Measurements from ENCODE around the gene ABCG1.

The ABCG1 gene

GRCh38 chr21:42247716-42248115 lies 28.8 kb downstream of the ABCG1 start:
- intact Hi-C loops (cut with DNase I), result no loop called here
- DNase-seq, result peak in 3 of 10 donors; percentile 29 to 67 (median 53)

- DNase-seq, result peak in 2 of 10 donors; percentile 4 to 37
- intact Hi-C loops (cut with DNase I), result no loop called here
Observed at GRCh38 chr21:42248241-42248640, 29.3 kb downstream of the ABCG1 start.

- DNase-seq, result peak in 3 of 10 donors; percentile 53 to 62 (median 60)
- intact Hi-C loops (cut with DNase I), result no loop called here
Observed at GRCh38 chr21:42248783-42249597, 30.1 kb downstream of the ABCG1 start.

- intact Hi-C loops (cut with DNase I), result loop anchor here (5.0 kb wide), 1 partner anchor 33 kb away; the partner anchor contains the start of gene ABCG1
- DNase-seq, result peak in 3 of 10 donors; percentile 50 to 62 (median 62)
Observed at GRCh38 chr21:42250422-42251403, 31.8 kb downstream of the ABCG1 start.

DNA sequence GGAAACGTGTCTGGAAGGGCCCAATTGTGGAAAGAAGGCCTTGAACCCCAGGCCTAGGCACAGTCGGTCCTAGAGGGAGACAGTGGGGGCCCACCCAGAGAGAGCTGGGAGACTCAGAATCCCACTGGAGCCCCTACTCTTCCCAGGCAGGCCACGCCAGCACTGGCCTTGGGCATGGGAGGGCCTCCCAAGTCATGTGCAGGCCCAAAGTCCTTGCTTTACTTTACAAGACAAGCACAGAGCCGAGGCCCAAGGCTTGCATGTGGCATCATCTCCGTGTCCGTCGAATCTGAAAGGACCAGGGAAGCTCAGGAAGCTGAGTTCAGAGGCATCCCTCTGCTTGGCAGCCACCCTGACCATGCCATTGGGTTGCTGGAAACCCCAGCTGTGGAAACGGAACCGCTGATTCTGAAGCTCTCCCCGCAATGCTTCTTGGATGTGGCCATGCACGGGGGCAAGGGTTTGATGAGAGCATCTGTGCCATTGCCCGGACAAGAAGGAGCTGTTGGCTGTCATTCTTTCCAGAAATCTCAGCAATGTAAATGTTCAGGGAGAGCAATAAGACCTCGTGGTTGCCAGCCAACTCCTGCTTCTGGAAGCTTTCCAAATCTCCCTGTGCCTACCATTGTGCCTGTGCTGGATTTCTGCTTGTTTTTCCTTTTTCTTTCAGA lies 32.8 kb downstream of the ABCG1 start:
- intact Hi-C loops (cut with DNase I), result loop anchor here (5.0 kb wide), 1 partner anchor 34 kb away; the partner anchor contains the start of gene ABCG1
- DNase-seq, result peak in 3 of 10 donors; percentile 52 to 82 (median 72)

- intact Hi-C loops (cut with DNase I), result loop anchor here (5.0 kb wide), 1 partner anchor 35 kb away; the partner anchor contains the start of gene ABCG1
- DNase-seq, result peak in 2 of 10 donors; percentile 42 to 69
Observed at GRCh38 chr21:42252325-42252654, 33.4 kb downstream of the ABCG1 start.

DNA sequence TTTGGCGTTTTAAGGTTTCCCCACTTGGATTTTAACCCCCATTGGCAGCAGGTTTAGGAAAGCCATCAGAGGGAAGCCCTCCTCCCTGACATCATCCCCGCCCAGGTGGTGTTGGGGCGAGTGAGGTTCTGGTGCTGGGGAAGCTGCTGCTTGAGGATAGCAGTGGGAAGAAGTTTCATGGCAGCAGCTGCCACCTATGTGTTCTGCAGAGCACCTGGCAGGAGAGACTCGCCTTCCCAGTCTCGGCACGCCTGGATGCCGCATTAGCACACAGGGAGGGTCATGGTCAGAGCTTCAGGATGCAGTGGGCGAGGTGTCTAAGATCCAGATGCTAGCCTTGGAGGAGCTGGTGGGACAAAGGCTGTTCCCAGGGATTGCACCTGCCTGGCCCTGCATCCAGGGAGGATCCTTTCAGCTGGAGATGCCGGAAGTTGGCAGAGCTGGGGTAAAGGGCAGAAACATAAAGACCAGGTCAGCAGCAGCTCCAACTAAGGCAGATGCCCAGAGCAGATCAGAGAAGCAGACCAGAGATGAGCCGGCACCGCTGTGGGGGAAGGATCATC lies 33.9 kb downstream of the ABCG1 start:
- DNase-seq, result peak in 2 of 10 donors; percentile 72 to 76
- intact Hi-C loops (cut with DNase I), result loop anchor here (5.0 kb wide), 1 partner anchor 36 kb away; the partner anchor contains the start of gene ABCG1

DNA sequence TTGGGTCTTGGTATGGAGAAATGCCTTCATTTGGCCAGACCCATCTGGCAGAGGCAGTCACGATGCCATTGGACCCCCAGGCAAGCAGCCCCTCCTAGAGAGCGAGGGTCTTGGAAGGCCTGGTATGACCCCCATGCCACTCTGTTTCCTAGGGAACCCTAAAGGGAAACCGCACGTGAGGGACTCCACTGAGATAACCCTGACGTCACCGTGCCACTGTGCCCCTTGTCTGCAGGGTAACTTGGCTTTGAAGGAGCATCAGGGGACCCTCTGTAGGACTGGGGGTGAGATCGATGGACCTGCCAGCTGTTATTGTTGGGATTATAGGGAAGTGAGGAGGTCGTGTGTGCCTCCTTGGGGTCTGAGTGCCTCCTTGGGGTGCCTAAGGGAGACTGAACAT lies 34.5 kb downstream of the ABCG1 start:
- intact Hi-C loops (cut with DNase I), result loop anchor here (5.0 kb wide), 1 partner anchor 36 kb away; the partner anchor contains the start of gene ABCG1
- DNase-seq, result peak in 2 of 10 donors; percentile 29 to 62

DNA sequence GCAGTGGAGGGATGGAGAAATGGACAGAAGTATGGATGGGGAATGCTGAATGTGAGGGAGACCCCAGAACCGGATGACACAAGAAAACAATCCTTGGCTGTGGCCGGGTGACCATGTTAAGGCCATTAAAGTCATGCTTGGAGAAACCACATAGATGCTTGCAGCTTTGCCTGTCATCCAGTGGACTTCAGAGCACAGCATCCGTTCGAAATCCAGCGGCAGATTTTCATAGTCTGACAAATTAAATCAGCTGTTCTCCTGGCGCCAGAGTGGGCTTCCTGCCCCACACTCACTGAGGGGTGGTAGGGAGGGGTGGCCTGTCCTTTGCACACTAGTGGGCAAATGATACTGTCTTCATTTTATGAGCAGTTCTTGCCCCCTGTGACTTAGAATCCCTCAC lies 35.1 kb downstream of the ABCG1 start:
- peak in 3 of 10 donors; percentile 41 to 62 (median 48) for DNase-seq
- intact Hi-C loops (cut with DNase I), result loop anchor here (5.0 kb wide), 1 partner anchor 37 kb away; the partner anchor contains the start of gene ABCG1

DNA sequence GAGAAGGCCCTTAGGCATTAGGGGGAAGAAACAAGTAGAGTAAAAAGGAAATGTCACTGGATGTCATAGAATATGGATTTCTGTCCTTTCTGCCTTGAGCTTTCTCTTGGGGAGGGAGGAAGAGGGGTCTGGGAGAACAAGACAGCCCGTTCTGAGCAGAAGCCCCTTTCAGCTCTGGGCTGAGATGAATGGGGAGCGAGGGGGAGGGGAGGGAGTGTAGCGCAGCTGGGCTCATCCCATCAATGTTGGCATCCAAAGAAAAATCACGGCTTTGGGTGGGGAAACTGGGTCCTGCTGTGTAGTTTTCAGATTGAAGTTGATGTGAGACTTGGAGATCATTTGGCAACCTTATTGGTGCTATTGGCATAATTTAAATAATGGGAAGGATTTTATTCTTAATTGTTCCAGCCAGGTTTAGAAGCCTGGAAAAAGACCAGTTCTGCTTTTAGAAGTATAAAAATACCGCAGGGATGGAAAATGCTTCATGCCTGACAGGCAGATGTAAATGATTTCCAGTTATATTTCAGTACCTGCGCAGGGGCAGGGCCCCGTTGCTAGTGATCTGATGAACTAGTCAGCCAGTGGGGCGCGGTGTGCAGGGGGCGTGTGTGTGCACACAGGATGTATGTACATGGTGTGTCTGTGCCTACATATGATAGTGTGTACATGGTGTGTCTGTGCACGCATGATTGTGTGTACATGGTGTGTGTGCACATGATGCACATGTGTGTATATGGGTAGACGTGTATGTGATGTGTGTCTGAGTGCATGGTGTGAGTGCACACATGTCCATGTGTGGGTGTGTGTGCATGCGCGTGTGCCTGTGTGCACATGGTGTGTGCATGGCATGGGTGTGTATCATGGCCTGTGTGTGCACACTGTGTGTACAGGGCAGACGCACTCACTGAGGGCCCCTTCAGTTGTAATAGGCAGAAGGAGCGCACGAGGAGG lies 36.0 kb downstream of the ABCG1 start:
- intact Hi-C loops (cut with DNase I), result loop anchor here (5.0 kb wide), 3 partner anchors 38 to 108 kb away; partner anchors contain the start of gene ABCG1
- peak in 9 of 10 donors; percentile 45 to 93 (median 70) for DNase-seq

- intact Hi-C loops (cut with DNase I), result loop anchor here (5.0 kb wide), 2 partner anchors 89 to 109 kb away; no protein-coding TSS in a partner anchor
- DNase-seq, result peak in 2 of 10 donors; percentile 13 to 17
Observed at GRCh38 chr21:42255825-42256224, 36.9 kb downstream of the ABCG1 start.

DNA sequence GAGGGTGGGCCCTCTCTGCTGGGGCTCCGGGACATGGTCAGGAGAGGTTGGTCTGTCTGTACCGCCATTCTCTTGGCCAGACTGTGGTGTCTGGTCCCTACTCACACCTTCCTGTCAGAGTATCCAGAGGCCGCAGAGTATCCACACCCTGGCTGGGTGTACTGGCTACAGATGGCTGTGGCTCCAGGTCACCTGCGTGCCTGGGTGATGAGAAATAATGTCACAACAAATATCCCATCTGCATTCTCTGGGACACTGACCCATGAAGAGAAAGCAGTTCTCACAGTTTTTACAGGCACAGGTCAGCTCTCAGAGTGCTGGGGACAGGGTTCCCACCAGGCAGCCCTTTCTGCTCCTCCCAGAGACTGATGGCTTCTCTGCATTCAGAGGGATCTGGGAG lies 37.4 kb downstream of the ABCG1 start:
- intact Hi-C loops (cut with DNase I), result loop anchor here (5.0 kb wide), 2 partner anchors 89 to 109 kb away; no protein-coding TSS in a partner anchor
- DNase-seq, result peak in 1 of 10 donors; percentile 25

- peak in 3 of 10 donors; percentile 54 to 63 (median 57) for DNase-seq
- intact Hi-C loops (cut with DNase I), result loop anchor here (5.0 kb wide), 2 partner anchors 90 to 110 kb away; no protein-coding TSS in a partner anchor
Observed at GRCh38 chr21:42257091-42257765, 38.3 kb downstream of the ABCG1 start.

GRCh38 chr21:42258150-42258884 lies 39.4 kb downstream of the ABCG1 start:
- intact Hi-C loops (cut with DNase I), result loop anchor here (5.0 kb wide), 2 partner anchors 91 to 111 kb away; no protein-coding TSS in a partner anchor
- DNase-seq, result peak; percentile 49 to 96 (median 80)

- peak in 7 of 10 donors; percentile 45 to 94 (median 63) for DNase-seq
- intact Hi-C loops (cut with DNase I), result loop anchor here (5.0 kb wide), 2 partner anchors 92 to 112 kb away; no protein-coding TSS in a partner anchor
Observed at GRCh38 chr21:42258885-42259407, 40.0 kb downstream of the ABCG1 start.

- intact Hi-C loops (cut with DNase I), result no loop called here
- DNase-seq, result peak in 1 of 10 donors; percentile 54
Observed at GRCh38 chr21:42260121-42260520, 41.2 kb downstream of the ABCG1 start.

Measured in posterior cingulate gyrus (tissue), 11 donors.